SKM-1 treated with dmso at 0.1 percent for 144 hours (cell line): Measurements from ENCODE around the gene GRK5.

Experiments
- DNase-seq: peaks from one replicate; lab custom pipeline; 2025; ENCODE audit not compliant: unreplicated experiment; lab: John Stamatoyannopoulos, UW

Gene GRK5

DNA sequence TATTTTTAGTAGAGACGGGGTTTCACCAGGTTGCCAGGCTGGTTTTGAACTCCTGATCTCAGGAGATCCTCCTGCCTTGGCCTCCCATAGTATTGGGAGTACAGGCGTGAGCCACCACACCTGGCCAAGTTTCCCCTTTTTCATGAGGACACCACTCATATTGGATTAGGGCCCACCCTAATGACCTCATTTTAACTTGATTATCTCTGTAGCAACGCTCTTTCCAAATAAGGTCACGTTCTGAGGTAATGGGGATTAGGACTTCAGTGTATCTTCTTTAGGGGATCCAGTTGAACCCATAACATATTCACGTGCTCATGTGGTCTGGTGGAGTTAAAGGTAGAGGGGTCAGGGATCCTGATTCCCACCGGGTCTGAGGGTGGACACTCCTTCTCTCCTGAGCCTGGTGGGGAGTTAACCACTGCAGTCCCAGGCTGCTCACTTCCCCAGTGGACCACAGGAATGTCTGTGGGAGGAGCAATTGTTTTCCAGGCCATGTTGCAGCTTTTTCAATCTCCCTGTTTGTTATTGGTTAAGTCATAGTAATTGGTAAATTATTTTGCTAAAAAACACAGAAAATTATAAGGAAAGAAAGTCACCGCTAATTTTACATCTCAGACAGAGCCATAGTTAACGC is 130.5 kb downstream of the GRK5 start:
- DNase-seq, result no peak

DNA sequence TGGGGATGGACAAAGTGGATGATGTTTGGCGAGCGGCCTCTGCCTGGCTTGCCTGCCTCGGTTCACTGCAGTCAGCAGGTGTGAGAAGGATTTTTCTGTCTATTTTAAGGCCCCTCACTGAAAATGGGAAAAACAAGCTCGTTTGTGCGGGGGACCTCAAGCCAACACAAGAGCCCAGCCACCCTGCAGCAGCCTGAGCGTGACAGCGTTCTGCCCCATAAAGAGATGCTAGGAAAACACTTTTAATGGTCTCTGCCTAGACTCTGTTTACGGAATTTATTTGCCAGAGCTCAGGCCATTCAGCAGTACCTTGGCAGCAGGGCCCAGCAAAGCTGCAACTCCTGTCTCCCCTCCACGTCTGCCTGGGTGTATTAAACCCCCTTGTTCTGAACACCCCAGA is 131.7 kb downstream of the GRK5 start:
- DNase-seq, result no peak

DNA sequence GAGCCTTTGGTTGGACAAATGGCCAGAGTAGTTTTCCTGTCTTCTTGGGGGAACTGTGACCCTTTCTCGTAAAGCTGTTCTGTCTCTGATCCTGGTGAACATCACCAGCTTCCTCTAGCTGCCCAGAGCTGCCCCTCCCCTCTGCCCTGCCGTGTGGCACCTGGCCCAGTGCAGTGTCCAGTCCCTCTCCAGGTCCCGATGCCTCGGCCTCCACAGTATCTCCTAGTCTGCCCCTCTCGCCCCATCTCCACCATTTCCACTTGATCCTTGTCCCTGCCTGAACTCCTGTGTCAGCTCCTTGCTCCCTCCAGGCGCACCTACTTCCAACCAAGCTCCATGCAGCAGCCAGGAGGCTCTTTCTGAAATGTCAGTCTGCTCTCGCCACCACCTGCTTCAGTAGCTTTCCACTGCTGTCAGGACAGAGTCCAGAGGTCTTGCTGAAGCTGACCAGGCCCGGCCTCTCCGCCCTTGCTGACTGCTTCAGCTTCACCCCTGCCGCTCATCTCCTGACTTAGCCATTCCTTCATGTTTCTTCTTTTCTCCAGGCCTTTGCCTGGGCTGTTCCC is 133.6 kb downstream of the GRK5 start:
- DNase-seq, result no peak

DNA sequence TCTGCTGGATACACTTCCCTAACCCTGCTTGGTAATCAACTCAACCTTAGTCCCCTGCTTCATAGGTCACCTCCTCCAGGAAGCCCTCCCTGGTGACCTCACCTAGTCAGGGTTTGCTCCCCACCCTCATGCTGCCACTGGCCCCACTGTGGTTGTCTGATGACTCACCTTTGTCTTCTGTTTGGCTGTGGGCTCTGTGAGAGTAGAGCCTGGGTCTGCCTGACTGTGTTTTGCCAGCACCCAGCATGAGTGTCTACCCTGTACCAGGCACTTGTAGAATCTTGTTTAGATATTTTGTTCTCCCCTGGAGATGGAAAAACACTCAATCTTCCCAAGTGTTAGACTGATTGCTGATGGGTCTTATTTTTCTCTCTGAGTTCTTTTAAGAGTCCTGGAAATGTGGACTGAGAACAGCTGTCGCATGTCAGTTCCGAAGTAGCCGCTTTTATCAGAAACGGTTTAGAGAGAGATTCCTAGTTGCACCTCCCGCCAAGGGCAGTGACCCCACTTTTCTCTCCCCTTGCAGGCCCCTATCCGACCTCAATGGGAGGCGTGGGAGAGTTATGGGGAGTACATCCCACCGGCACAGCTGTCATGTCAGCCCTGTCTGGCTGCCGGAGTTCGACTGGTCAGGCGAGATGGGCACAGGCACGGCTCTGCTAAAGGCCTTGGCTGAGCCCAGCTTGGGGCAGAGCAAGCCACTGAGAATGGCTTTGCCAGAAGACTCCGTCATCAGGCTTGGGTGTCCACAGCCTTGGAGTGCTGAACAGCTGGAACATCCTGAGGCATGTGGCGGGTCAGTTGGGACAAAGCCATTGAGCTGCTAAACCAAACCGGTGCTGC is 134.3 kb downstream of the GRK5 start:
- DNase-seq, result no peak

DNA sequence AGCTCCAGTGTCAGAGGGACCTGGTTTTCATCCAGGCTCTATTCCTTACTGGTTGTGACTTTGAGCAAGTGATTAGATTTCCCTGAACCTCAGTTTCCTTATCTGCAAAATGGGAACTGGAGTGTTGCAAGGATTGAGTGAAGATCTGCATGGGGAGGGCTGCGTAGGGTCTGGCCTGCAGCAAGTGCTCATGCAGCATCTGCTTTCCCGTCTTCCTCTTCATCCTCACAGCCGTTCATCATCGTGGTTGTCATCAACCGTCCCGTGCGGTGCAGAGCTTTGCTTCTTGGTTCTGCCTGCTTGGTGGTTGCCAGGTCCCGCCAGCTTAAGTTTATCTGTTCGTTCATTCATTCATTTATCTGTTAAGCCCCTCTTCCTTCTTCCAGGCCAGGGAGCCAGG is 135.0 kb downstream of the GRK5 start:
- DNase-seq, result no peak

DNA sequence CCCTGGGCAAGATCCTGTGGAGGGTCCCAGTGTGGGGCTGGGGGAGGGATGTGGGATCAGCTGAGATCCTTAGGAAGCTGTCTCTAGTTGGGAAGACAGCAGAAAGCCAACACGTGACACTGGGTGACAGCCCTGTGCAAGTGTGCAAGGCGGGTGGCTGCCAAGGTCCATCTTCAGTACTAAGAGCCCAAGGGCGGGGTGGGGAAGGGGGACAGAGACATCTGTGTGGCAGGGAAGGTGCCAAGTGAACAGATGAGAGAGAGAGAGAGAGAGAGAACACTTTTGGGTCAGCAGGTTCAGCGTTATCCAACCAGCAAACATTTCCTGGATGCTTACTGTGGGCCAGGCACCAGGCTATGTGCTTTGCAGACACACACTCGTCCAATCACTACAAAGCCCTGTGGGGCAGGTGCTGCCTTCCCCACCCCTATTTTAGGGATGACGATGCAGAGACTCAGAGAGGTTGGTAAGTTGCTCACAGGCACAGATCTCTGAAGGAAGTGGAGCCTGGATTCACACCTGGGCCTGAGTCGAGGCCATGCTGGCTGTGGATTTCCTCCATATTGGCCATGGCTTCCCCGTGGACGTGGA is 135.7 kb downstream of the GRK5 start:
- no peak for DNase-seq

DNA sequence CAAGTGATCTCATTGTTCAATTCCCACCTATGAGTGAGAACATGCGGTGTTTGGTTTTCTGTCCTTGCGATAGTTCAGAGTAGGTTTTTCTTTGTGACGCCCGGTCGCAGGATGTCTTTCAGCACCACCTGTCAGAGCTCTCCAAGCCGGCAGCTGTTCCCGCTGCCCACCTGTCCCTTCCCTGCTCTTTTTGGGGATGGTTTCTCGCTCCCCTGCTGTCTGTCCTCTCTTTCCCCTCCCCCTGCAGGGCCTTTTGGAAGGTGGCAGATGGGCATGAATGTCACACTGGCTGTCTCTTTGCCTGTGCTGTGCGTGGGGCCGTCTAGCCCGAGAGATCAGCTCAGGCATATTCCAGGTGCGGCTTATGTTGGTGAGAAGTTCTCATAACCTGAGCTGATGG is 137.0 kb downstream of the GRK5 start:
- no peak for DNase-seq

DNA sequence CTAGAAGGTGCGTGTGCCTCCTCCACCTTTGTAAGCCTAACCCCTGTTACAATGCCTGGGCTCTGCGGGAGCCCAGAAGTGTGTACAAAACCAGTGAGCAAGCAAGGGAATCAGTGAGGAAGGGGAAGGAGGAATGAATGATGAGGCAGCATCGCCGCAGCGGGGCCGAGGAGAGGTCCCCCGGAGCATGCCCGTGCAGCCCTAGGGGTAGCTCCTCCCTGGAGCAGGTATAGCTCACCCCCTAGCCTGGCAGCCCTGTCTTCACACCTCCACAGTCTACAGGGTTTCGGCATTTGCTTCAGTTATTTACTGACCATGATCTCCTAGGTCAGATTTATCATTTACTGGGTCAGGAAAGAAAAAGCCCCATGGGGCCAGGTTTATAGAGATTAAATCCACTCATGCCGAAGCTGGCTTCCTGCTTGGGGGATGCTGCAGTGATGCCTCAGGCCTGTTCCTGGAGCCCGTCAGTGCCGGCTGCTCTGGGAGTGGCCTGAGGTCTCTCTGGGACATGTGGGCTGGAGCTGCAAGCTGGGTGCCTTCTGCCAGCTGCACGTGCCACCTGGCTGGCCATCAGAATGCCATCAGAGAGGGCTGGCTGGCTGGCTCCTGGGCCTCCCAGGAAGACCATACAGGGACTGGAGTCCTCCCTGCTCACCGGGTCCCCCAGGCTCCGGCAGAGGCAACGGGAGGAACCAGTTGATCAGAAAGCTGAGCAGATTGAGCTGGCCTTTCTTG is 138.9 kb downstream of the GRK5 start:
- DNase-seq, result no peak

DNA sequence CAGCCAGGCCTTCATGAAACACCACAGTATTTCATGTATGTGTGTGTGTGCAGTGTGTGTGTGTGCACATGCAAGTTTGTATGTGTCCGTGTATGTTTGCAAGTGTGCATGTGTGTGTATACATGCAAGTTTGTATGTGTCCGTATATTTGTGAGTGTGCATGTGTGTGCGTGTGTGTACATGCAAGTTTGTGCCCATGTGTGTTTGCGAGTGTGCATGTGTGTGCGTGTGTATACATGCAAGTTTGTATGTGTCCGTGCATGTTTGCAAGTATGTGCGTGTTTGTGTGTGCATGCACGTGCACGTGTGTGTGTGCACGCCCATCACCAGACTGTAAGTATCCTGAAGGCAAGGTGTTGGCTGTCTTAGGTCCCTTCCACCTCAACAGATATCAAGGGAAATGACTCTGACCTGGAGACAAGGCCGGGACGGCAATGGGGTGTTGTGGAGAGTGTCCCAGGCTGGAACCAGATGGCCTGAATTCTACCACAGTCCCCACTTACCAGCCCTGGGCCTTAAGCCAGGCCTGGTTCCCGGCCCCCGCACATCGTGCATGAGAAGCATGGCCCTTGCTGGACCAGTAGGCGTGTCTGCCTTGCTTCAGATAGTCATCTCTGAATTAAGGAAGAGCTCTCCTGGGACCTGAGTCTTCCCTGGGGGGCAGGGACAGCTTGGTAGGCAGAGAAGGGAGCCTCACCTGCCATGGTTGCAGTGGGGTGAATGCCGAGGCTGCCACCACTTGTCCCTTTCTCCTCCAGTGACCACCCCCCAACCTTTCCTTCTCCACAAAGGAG is 140.0 kb downstream of the GRK5 start:
- DNase-seq, result no peak

DNA sequence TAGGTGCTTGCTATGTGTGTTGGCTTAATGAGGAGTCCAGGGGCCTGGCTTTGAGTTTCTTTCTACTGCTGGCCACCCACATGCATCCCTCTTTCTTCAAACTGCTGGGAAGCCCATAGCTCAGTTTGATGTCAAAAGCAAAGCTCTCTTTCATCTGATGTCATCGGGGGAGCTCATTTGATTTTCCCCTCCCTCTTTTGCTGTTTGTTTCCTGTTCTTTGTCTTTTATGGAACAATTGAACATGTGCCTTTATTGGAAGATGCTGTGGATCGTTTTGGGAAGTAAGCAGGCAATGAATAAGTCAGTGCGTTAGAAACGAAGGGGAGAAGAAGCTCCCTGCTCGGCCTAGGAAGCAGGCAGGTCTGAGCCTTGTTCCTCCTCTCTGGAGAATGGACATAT is 140.7 kb downstream of the GRK5 start:
- DNase-seq, result no peak

DNA sequence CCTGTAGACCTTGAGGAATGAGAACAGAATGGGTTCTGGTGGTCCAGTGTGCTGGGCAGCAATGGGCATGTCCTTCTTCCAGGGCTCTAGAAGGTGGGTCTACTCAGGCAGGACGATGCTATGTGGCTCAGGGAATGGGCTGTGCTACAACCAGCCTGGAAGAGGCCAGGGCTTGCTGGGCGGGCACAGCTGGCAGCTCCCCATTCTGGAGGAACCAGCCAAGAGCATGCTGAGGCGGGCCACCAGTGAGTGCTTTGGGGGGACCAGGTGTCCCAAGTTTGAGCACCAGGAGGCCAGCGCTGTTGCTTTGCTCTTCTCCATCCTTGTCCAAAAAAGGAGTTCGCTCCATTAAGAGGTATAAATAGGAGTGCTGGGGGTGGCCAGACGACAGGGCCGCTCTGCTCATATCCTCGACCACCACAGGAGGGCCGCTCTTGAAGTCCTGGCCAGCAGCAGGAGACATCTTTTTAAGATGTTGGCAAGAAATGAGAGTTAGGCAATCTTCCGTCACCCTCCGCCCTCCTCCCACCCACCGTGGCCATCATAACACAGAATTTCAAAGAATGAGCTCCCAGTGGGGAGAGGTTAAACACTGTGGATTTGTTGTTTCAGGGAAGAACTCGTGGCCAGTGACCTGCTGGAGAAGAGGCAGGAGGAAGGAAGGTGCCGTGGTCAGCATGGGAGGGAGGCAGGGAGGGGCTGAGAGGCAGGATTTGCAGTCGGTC is 141.3 kb downstream of the GRK5 start:
- no peak for DNase-seq

DNA sequence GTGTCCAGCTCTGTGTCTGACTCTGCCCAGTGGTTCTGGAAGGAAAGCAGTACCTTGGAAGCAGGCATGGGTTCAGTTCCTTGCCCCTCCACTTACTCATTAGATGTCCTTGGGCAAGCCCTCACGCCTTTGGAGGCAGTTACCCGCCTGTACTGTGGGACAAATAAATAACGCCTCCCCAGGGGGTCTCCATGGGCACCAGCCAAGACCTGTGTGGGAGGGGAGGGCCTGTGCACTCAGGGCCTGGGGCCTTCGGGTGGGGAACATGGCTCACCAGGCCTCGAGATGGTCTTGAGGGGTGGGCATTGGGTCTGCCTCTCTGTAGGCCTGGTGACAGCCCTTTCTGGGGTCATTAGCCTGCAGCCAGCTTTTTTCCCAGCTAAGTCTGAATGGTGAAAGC is 142.0 kb downstream of the GRK5 start:
- no peak for DNase-seq

DNA sequence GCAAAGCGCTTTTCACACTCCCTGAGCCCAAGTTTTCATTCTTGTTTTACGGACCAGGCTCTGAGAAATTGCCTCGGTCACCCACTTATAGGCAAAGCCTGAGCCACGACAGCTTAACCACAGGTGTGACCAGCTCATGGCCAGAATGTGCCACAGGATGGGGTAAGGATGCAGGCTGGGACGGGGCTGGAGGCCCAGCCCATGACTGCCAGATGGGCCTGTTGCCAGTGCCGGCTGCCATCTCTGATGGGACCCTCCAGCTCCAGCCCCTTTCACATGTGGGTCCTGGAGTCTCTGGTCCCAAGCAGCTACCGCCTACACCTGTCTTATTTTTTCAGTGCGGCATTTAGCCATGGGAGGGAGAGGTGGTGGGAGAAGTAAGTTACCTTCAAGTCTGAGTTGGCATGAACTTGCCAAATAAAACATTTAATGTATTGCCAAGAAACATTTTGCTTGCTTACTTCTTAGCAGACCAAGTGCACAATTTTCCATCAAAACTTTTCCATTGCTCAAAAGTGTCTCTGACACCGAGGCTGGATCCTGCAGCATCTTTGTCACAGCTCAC is 142.6 kb downstream of the GRK5 start:
- no peak for DNase-seq

DNA sequence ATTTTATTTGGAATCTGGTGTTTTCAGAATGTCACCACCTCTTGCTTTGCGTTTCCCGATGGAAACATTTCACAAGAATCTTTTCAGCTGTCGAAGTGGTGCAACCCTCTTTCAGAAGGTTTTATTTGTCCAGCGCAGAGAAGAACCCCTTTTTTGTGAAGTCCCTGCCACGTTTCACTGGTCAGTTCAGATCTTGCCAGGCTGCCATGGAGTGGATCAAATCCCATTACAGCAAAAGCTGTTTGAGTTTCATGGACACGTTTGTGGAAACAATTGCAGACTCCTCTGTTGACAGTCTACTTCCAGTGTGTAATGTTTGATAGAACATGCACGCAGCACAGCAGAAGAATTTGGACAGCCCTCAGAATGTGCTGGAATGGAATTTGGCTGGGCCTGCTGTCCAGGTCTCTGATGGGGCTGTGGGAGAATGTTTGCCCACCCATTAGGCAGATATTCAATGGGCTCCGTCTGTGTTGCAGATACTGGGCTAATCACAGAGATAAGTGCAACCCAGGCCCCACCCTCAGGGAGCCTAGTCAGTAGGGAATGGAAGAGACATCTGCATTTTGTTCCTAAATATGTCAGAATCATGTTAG is 143.2 kb downstream of the GRK5 start:
- no peak for DNase-seq

DNA sequence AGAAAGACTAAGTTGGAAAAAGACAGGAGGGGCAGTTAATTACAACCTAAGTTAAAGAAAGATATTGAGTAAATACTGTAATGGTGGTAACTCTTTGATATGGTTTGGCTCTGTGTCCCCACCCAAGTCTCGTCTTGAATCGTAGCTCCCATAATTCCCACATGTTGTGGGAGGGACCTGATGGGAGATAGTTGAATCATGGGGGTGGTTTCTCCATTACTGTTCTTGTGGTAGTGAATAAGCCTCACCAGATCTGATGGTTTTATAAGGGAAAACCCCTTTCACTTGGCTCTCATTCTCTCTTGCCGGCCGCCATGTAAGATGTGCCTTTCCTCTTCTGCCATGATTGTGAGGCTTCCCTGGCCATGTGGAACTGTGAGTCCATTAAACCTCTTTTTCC is 143.8 kb downstream of the GRK5 start:
- no peak for DNase-seq

DNA sequence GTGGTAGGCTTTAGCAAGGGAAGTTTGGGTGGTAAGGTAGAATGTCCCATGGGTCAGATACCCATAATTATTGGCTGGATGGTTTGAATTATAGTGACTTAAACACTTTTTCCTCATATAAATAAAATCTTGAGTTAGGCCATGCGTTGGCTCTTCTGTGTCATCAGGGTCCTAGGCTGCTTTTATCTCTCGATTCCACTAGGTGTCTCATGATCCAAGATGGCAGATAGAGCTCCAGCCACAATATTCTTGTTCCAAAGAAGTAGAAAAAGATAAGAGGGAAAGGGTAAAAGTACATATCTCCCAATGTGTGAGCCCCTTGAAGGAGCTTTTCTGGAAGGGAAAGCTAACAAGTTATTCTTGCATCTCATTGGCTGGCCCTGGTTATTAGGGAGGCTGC is 144.7 kb downstream of the GRK5 start:
- DNase-seq, result no peak

DNA sequence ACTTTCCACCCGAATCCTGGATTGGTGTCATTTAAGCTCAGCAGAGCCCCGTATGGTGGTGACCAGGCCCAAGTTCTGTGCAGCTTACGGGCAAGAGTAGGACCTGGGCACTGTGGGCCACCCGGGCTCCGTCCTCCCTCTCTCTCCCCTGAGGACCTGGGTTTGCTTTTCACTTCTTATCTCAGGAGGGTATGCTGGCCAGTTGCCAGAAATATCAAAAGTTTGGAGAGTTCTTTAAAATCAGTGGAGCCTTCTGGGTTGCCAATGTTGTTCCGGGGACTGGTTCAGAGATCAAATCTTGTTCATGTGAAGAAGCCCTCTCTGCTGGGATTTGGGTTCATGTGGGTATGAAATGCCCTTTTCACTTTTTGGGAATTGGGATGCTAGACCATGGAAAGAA is 145.4 kb downstream of the GRK5 start:
- DNase-seq, result no peak

DNA sequence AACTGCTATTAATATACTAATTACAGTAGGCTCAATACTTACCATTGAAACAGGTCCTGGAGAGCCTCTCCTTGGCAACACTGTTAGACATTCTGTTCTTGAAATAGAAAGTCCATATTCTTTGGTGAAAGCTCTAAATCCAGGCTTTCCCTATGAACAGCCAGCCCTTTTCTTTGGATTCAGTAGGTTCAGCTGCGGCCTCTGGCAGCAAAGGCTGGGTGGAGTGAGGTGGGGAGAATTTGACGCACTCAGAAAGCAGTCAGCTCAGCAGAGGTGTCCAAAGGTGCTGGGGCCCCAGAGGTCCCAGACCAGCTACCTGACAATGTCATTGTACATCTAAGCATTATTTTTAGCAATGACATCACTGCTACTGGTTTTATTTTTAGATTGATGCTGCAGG is 146.1 kb downstream of the GRK5 start:
- no peak for DNase-seq

DNA sequence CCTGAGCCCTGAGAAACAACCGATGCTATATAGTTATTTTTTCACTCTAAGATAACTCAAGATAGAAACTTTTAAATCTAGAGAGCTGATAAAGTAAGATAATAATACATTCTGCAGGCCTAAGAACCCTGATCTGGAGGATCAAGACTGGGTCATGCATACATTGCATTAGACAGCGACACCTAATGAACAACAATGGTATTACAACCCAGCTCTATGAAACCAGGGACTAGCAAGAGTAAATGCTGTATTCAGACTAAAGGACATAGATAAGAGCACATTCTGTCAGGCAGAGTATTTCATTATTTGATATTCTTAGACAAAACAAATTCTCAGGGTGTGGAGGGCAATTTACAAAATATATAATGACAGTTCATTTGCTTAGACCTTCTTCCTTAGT is 148.6 kb downstream of the GRK5 start:
- DNase-seq, result no peak
